Measurements from ENCODE around the gene CABYR.
"Not testable (repeated sequence)": the region's sequence is repeated elsewhere in the genome, so short reads cannot be mapped to it uniquely, and the experiment has no call there.

Gene CABYR

GRCh38 chr18:24128700-24129099, 10.2 kb upstream of the CABYR start:
- DNase-seq (ENCODE audit: low read depth in 2 of 2) = no peak

DNA sequence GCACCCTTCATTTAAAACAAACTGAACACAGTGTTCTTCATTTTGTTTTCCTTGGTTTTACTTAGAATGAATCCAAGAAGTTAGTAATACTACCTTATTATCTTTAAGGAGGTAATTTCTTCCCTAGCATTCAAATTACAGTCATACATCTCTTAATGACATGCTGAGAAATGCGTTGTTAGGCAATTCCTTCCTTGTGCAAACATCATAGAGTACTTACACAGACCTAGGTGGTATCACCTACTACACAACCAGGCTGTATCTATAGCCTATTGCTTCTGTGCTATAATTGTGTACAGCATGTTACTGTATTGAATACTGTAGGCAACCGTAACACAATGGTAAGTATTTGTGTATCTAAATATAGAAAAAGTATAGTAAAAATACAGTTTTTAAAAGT, 8.4 kb upstream of the CABYR start:
- DNase-seq (ENCODE audit: low read depth in 2 of 2) = no peak

GRCh38 chr18:24136967-24137373, 1.9 kb upstream of the CABYR start:
- DNase-seq (ENCODE audit: low read depth in 2 of 2) = no peak

DNA sequence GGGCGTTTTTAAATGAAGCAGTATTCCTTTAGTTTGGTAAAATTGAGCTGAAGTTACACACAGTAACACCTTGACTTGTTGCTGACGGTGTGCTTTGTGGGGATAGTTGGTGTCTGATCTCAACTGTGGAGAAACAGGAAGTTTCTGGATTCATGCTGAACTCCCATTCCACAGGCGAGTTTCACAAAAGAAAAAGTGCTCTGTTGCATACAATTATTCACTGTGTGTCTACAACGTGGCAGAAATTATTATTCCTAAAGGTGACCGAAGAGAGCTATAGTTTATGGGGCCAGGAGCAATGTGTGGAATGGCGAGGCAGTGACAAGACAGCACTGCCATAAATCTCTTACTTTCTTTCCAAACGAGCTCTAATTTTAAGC, 463 bp upstream of the CABYR start:
- DNase-seq (ENCODE audit: low read depth in 2 of 2) = no peak

DNA sequence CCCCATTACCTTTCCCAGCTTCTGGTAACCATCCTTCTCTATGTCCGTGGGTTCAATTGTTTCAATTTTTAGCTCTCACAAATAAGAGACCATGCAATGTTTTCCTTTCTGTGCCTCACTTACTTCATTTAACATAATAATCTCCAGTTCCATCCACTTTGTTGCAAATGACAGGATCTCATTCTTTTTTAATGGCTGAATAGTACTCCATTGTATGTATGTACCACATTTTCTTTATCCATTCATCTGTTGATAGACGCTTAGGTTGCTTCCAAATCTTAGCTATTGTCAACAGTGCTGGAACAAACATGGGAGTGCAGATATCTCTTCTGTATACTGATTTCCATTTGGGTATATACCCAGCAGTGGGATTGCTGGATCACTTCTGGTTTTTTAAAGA, 1.8 kb downstream of the CABYR start:
- no peak for DNase-seq (ENCODE audit: low read depth in 2 of 2)

- DNase-seq (ENCODE audit: low read depth in 2 of 2) = no peak
Measured at GRCh38 chr18:24142376-24142775, 3.5 kb downstream of the CABYR start.

- not testable (repeated sequence) for DNase-seq (ENCODE audit: low read depth in 2 of 2)
Measured at GRCh38 chr18:24149591-24149990, 10.7 kb downstream of the CABYR start.

GRCh38 chr18:24153397-24153796, 14.5 kb downstream of the CABYR start:
- no peak for DNase-seq (ENCODE audit: low read depth in 2 of 2)

- no peak for DNase-seq (ENCODE audit: low read depth in 2 of 2)
Measured at GRCh38 chr18:24157855-24158254, 19.0 kb downstream of the CABYR start.

- no peak for DNase-seq (ENCODE audit: low read depth in 2 of 2)
Measured at GRCh38 chr18:24160086-24160485, 21.2 kb downstream of the CABYR start.

DNA sequence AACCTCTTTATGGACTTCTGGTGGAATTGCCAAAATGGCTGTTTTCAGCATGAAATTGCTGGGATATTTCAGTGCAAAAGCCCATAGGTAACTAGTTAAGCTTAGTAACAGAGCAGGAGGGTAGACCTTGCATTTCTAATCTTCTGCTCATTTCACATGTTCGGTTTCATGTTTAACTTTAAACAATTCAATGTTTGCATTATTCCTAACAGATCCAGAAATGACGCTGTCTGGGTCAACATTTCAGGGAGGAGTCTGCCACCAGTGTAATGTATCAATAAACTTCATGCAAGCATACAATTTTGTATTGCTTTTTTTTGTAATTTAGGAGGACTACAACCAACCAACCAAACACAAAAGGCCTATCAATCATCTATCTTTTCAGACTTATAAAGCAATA, 22.4 kb downstream of the CABYR start:
- DNase-seq (ENCODE audit: low read depth in 2 of 2) = no peak

GRCh38 chr18:24168496-24168895, 29.6 kb downstream of the CABYR start:
- DNase-seq (ENCODE audit: low read depth in 2 of 2) = no peak

DNA sequence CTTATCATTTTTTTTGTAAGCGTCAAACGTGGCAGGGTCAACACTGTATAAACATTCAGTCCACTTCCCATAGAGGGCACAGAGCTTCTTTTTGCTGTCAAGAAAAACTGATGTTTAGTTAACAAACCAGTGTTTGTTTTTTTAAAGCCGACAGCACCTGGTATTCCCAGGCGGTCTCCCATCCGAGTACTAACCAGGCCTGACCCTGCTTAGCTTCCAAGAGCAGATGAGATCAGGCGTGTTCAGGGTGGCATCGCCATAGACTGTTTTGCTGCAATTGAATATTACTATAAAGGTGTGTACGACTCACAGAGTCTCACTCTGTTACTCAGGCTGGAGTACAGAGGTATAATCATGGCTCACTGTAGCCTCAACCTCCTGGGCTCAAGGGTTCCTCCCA, 31.5 kb downstream of the CABYR start:
- DNase-seq (ENCODE audit: low read depth in 2 of 2) = no peak

DNA sequence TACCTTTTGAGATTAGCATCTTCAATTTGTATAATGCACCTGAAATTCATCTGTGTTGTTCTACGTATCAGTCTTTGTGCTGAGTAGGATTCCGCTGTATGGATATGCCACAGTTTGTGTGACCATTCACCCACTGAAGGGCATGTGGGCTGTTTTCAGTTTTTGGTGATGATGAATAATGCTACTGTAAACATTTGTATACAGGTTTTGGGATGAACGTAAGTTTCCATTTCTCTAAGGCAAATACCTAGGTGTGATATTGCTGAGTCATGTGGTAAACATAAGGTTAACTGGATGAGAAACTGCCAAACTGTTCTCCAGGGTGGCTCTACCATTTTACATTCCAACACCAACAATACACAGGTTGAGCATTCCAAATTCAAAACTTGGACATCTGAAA, 35.1 kb downstream of the CABYR start:
- DNase-seq (ENCODE audit: low read depth in 2 of 2) = no peak

DNA sequence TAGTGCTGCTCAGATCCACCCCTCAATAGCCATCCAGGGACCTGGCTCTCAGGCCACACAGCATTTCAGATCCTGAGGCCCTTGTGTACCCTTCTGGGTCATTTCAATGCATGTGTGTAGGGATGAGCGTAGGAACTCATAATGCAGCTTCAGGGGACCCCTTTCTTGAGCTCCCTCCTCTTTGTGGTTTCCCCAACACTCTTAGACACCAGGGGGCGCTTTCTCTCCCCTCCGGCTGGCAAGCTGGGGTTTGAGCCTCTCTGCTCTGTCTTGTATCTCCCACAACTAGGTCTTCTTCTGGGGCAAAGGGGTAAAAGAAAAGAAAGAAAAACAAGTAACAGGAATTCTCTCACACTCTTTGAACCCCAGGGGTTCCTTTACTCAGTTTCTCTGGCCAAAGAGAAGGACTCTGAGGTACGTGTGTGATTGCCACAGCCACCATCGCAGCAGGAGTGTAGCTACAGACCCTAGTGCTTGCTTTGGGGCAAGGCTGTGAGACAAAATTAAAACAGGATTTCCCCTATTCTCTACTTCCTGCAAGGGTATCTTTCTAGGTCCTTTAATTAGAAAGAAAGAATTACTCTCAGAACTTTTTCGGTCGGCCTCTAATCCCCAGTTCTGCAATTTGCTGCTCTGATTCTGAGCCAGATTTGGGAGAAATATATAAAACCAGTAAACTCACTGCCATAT, 38.0 kb downstream of the CABYR start:
- DNase-seq (ENCODE audit: low read depth in 2 of 2) = no peak

DNA sequence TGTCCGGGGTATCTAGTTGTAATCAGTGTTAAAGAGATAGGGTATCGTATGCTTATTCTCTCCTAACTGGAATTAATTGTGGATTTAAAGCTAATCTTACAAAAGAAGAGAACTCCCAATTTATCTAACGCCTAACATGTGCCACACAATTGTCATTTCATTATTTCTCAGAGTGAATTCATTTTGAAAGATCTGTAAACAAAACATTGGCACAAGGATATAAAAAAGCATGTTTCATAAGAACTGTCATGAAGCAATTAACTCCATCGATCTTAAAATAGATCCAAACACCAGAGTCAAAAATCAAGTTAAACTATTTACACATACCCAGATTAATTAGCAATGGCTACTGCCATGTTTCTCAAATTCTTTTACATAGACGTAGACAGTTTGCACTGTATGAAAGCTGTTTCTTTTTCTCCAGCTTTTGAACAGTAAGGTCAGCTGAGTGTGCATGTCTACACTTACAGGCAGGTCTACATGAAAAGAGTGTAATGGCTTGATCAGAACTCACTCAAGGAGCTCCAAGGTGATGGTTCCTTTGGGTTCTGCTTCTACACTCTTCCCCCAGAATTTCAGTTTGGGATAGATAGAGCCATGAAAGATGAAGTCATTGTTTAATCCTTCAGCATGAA, 38.8 kb downstream of the CABYR start:
- no peak for DNase-seq (ENCODE audit: low read depth in 2 of 2)

DNA sequence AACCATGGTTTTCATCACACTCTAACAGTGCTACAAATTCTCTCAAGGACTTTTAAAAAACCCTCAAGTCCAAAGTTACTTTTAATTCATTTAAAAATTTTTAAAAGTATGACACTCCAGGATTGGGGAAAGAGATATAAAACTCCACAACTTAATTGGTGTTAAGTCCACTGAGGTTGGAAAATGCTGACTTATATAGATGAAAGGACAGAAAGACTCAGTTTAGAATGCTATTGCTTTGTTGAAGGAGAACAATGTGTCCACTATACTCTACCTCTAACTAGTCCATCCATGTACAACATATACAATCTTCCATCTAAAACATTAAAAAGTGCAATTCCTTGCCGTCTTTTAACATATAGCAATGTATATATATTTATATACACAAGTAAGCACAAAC, 41.2 kb downstream of the CABYR start:
- DNase-seq (ENCODE audit: low read depth in 2 of 2) = no peak

DNA sequence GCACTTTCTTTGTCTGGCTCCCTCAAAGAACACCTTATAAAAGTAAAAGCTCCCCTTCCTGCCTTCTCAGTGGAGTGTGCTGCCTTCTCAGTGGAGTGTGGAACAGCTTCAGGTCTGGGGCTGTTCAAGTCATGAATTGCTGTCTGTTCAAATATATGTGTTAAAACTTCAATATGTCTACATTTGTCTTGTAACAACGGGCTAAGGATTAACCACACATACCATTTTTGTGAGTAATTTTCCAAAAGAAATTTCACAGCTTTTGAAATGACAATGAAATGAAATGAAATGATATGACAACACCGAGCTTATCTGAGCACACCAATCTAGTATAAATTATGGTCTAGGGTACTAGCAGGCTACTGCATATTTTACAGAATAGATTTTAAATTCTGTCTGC, 42.9 kb downstream of the CABYR start:
- DNase-seq (ENCODE audit: low read depth in 2 of 2) = no peak

DNA sequence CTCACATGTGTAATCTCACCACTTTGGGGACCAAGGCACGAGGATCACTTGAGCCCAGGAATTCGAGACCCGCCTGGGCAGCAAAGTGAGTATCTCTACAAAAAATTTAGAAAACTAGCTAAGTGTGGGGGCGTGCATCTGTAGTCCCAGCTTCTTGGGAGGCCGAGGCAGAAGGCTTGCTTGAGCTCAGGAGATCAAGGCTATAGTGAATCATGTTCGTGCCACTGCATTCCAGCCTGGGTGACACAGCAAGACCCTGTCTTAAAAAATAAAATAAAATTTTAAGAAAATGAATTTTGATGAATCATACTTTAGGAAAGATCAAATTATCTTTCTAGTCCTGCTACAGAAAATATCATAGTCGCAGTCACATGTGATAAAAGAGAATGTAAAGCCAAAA, 46.9 kb downstream of the CABYR start:
- DNase-seq (ENCODE audit: low read depth in 2 of 2) = no peak

DNA sequence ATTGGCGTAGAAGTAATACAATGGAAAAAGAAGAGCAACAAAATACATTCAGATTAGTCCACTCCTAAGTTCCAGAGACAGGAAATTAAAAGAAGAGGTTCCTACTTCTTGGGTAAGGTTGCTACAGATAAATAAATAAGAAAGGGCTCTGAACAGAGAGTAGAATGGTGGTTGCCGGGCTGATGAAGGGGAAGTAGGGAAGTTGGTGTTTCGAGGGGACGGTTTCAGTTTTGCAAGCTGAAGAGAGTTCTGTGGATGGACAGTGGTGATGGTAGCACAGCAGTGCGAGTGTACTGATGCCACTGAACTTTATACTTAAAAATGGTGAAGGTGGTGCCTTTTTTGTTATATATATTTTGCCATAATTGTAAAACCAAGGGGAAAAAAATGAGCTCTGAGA, 48.2 kb downstream of the CABYR start:
- no peak for DNase-seq (ENCODE audit: low read depth in 2 of 2)

DNA sequence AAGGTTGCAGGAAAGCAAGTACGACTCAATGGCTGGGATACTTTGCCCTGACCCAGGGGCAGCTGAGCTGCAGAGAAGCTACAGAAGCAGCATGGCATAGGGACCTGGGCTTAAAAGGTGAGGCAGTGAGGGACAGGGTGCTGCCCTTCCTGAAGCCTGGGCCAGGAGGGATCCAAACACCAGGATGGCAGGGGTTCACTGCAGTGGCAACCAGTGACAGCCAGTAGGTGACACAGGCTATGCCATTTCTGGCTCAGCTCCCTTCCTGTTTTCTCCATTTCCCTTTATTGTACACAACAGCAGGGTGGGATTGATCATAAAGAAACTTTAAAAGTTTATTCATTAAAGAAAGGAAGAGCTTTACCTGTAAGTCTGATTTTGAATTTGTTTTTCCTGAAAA, 48.8 kb downstream of the CABYR start:
- DNase-seq (ENCODE audit: low read depth in 2 of 2) = no peak

GRCh38 chr18:24188120-24188519, 49.3 kb downstream of the CABYR start:
- DNase-seq (ENCODE audit: low read depth in 2 of 2) = no peak

GRCh38 chr18:24189007-24189528, 50.2 kb downstream of the CABYR start:
- no peak for DNase-seq (ENCODE audit: low read depth in 2 of 2)
